ENCODE data around the gene KRT4.

GRCh38 chr12:52787324-52788191 is 26.4 kb downstream of the KRT4 start:
- TF ChIP-seq EZH2 (IDR thresholded peaks at IDR 0.05; ENCODE audit: low read depth, unreplicated experiment) (no peak), CTCF (conservative IDR thresholded peaks at IDR 0.05; ENCODE audit: low read depth in 2 of 2) (no peak), POLR2AphosphoS5 (IDR thresholded peaks at IDR 0.05; ENCODE audit: low read depth) (no peak), JUNB (IDR thresholded peaks at IDR 0.05; ENCODE audit: unreplicated experiment) (no peak), REST (IDR thresholded peaks at IDR 0.05; ENCODE audit: unreplicated experiment) (no peak)
